A172 (cell line): ENCODE data around the gene HSPA1L. TPM values are rescaled to one million over a fixed set of nuclear protein-coding genes. Genes with fewer than 3 reads are reported as not detected.

ENCODE experiments used
- DNase-seq: peaks from one replicate; pipeline ENCODE4 v3.0.0-alpha.2; 2015; ENCODE audit warnings: low spot score
- total RNA-seq: library from RNA; depleted of rRNA; stranded (reverse); fragments of >200 nt; shearing (Covaris generic); gene quantifications from 2 replicates; pipeline ENCODE4 v1.2.3, GENCODE V29; 2014; rRNA removed

HSPA1L gene
- total RNA-seq, 1 experiment from 2014 or later: 3.0 TPM

GRCh38 chr6:31765559-31765909 is 49.5 kb downstream of the HSPA1L start:
- no peak for DNase-seq

- DNase-seq: no peak
These were observed 50.9 kb downstream of the HSPA1L start for GRCh38 chr6:31764198-31764597.

- peak; percentile 75 for DNase-seq
These were observed 51.5 kb downstream of the HSPA1L start for GRCh38 chr6:31763619-31763940.

GRCh38 chr6:31762878-31763618 is 52.0 kb downstream of the HSPA1L start:
- DNase-seq: no peak

GRCh38 chr6:31762356-31762755 is 52.7 kb downstream of the HSPA1L start, which contains the start of gene SAPCD1:
Gene SAPCD1, plus strand, starts transcription at chr6:31762656. Its CDS starts 399 bp downstream, at chr6:31763055.
- no peak for DNase-seq

GRCh38 chr6:31761343-31761742 is 53.7 kb downstream of the HSPA1L start:
- no peak for DNase-seq

GRCh38 chr6:31760790-31761189 is 54.3 kb downstream of the HSPA1L start:
- no peak for DNase-seq

Other genes with a start within 250 kb of the HSPA1L start
- gene LTA, start 243.0 kb downstream of the HSPA1L start, total RNA-seq: not detected in 2 replicates
- not detected in 2 replicates for gene TNF, start 239.7 kb downstream of the HSPA1L start, total RNA-seq
- not detected in 2 replicates for gene LTB, start 232.9 kb downstream of the HSPA1L start, total RNA-seq
- gene LST1, start 229.0 kb downstream of the HSPA1L start, total RNA-seq: not detected in 2 replicates
- not detected in 2 replicates for gene NCR3, start 222.3 kb downstream of the HSPA1L start, total RNA-seq
- gene AIF1, start 200.0 kb downstream of the HSPA1L start, total RNA-seq: not detected in 2 replicates
- gene PRRC2A, start 194.6 kb downstream of the HSPA1L start, total RNA-seq: 46.7 and 55.9 TPM in 2 replicates
- gene BAG6, start 162.6 kb downstream of the HSPA1L start, total RNA-seq: 176 and 186 TPM in 2 replicates
- gene APOM, start 159.4 kb downstream of the HSPA1L start, total RNA-seq: 2.0 and 4.2 TPM in 2 replicates
- 15.9 and 22.0 TPM in 2 replicates for gene C6orf47, start 154.5 kb downstream of the HSPA1L start, total RNA-seq
- 9.5 and 13.2 TPM in 2 replicates for gene GPANK1, start 150.3 kb downstream of the HSPA1L start, total RNA-seq
- gene CSNK2B, start 149.2 kb downstream of the HSPA1L start, total RNA-seq: 263 and 282 TPM in 2 replicates
- gene LY6G5B, start 145.3 kb downstream of the HSPA1L start, total RNA-seq: 1.2 and 2.0 TPM in 2 replicates
- gene LY6G5C, start 134.2 kb downstream of the HSPA1L start, total RNA-seq: not detected in 2 replicates
- gene ABHD16A, start 112.0 kb downstream of the HSPA1L start, total RNA-seq: 38.5 and 40.9 TPM in 2 replicates
- not detected in 2 replicates for gene LY6G6F, start 108.4 kb downstream of the HSPA1L start, total RNA-seq
- not detected in 2 replicates for gene LY6G6D, start 99.9 kb downstream of the HSPA1L start, total RNA-seq
- not detected in 2 replicates for gene LY6G6C, start 93.5 kb downstream of the HSPA1L start, total RNA-seq
- not detected in 2 replicates for gene MPIG6B, start 91.9 kb downstream of the HSPA1L start, total RNA-seq
- gene DDAH2, start 86.0 kb downstream of the HSPA1L start, total RNA-seq: 134 and 166 TPM in 2 replicates
- 927 and 1,153 TPM in 2 replicates for gene CLIC1, start 78.8 kb downstream of the HSPA1L start, total RNA-seq
- gene MSH5, start 75.3 kb downstream of the HSPA1L start, total RNA-seq: 3.2 and 6.1 TPM in 2 replicates
- gene SAPCD1, start 52.6 kb downstream of the HSPA1L start, total RNA-seq: 1.1 and 3.0 TPM in 2 replicates
- 0.60 and 3.2 TPM in 2 replicates for gene VWA7, start 38.0 kb downstream of the HSPA1L start, total RNA-seq
- gene VARS1, start 19.5 kb downstream of the HSPA1L start, total RNA-seq: 56.0 and 58.8 TPM in 2 replicates
- gene LSM2, start 8.3 kb downstream of the HSPA1L start, total RNA-seq: 80.4 and 88.0 TPM in 2 replicates
- 1.2 and 4.1 TPM in 2 replicates for gene HSPA1A, start 260 bp upstream of the HSPA1L start, total RNA-seq
- gene HSPA1B, start 12.5 kb upstream of the HSPA1L start, total RNA-seq: 312 and 358 TPM in 2 replicates
- 101 and 107 TPM in 2 replicates for gene NEU1, start 47.5 kb upstream of the HSPA1L start, total RNA-seq
- gene SLC44A4, start 63.7 kb upstream of the HSPA1L start, total RNA-seq: not detected in 2 replicates
- gene EHMT2, start 82.4 kb upstream of the HSPA1L start, total RNA-seq: 75.5 and 85.7 TPM in 2 replicates
- 1.3 and 4.1 TPM in 2 replicates for gene ZBTB12, start 86.8 kb upstream of the HSPA1L start, total RNA-seq
- gene C2, start 112.4 kb upstream of the HSPA1L start, total RNA-seq: 0.69 TPM in 1 of 2 replicates, not detected in the other
- gene CFB, start 130.8 kb upstream of the HSPA1L start, total RNA-seq: 3.7 and 4.0 TPM in 2 replicates
- 92.1 and 117 TPM in 2 replicates for gene NELFE, start 143.7 kb upstream of the HSPA1L start, total RNA-seq
- gene SKIC2, start 143.9 kb upstream of the HSPA1L start, total RNA-seq: 26.0 and 29.9 TPM in 2 replicates
- gene DXO, start 156.9 kb upstream of the HSPA1L start, total RNA-seq: 16.4 and 17.9 TPM in 2 replicates
- 1.2 and 1.6 TPM in 2 replicates for gene C4A, start 166.8 kb upstream of the HSPA1L start, total RNA-seq
- gene C4B, start 199.5 kb upstream of the HSPA1L start, total RNA-seq: 0.62 and 2.5 TPM in 2 replicates
- gene CYP21A2, start 223.1 kb upstream of the HSPA1L start, total RNA-seq: 0.05 TPM in 1 of 2 replicates, not detected in the other